H1 (cell line): ENCODE measurements around the gene ANKH. TPM values are rescaled to one million over a fixed set of nuclear protein-coding genes. Genes with fewer than 3 reads are reported as not detected.

Experiments used
- CTCF ChIA-PET: fragments of 300-600 bp; sonication (Branson Sonifier 250); formaldehyde crosslinking; loops from one replicate; lab custom pipeline; 2021; ENCODE audit not compliant: partially characterized antibody; lab: Charles Lee
- POLR2A ChIA-PET: fragments of 300-600 bp; sonication (Branson Sonifier 250); formaldehyde crosslinking; loops from one replicate; lab custom pipeline; 2021; ENCODE audit warnings: inconsistent platforms; ENCODE audit not compliant: partially characterized antibody; lab: Charles Lee
- DNase-seq, 2 experiments: peaks; one replicate each; pipeline versions ENCODE4 v3.0.0 to v3.0.0-alpha.2; 2010 to 2022; ENCODE audit warnings: low spot score in 2 of 2, low read depth in 1 of 2, mixed read lengths in 1 of 2
- FAIRE-seq: peaks from 2 replicates; lab custom pipeline; 2011; peaks lifted over from hg19 to GRCh38; lab: Jason Lieb, UNC
- H2AFZ ChIP-seq: 2 replicates; pipeline ENCODE4 v1.8.1; 2012; ENCODE audit warnings: low read length, inconsistent platforms
- H2AK5ac ChIP-seq: 2 replicates; pipeline ENCODE4 v1.6.1; 2013; ENCODE audit warnings: low read depth, low read length
- H2BK120ac ChIP-seq: replicated peaks from 2 replicates; pipeline ENCODE3; 2013; ENCODE audit warnings: low read depth, low read length, inconsistent platforms
- H2BK12ac ChIP-seq: 2 replicates; pipeline ENCODE4 v1.6.1; 2013; ENCODE audit warnings: low read depth, low read length
- H2BK15ac ChIP-seq: 2 replicates; pipeline ENCODE4 v1.6.1; 2013; ENCODE audit warnings: low read length
- H2BK20ac ChIP-seq: 2 replicates; pipeline ENCODE4 v1.6.1; 2013; ENCODE audit warnings: low read length
- H2BK5ac ChIP-seq: 2 replicates; pipeline ENCODE4 v1.6.1; 2013; ENCODE audit warnings: low read depth, low read length
- H3K14ac ChIP-seq: 2 replicates; pipeline ENCODE4 v1.6.1; 2013; ENCODE audit warnings: inconsistent platforms; ENCODE audit not compliant: insufficient read length
- H3K18ac ChIP-seq: 2 replicates; pipeline ENCODE4 v1.6.1; 2013; ENCODE audit warnings: low read length; ENCODE audit errors: extremely low read depth
- H3K23ac ChIP-seq: 2 replicates; pipeline ENCODE4 v1.6.1; 2013; ENCODE audit warnings: inconsistent platforms; ENCODE audit not compliant: insufficient read length
- H3K23me2 ChIP-seq: 2 replicates; pipeline ENCODE4 v1.6.1; 2013; ENCODE audit warnings: low read depth, low read length
- H3K27ac ChIP-seq: 2 replicates; pipeline ENCODE4 v1.6.1; 2011; ENCODE audit warnings: low read depth, low read length, inconsistent platforms
- H3K27me3 ChIP-seq, 4 experiments: replicated peaks in 1 of 4; 1 replicate in 1 of 4; 2 replicates in 3 of 4; pipeline versions ENCODE4 v1.6.1 to v1.8.1; 2011 to 2013; ENCODE audit warnings: low read length in 3 of 4, mild to moderate bottlenecking in 3 of 4, inconsistent platforms in 2 of 4, mixed read lengths in 2 of 4, moderate library complexity in 1 of 4; ENCODE audit not compliant: control insufficient read depth in 3 of 4, insufficient read depth in 3 of 4; ENCODE audit errors: extremely low read depth in 1 of 4
- H3K36me3 ChIP-seq, 4 experiments: 2 replicates each; pipeline versions ENCODE4 v1.6.1 to v1.8.1; 2011 to 2013; ENCODE audit warnings: mild to moderate bottlenecking in 4 of 4, low read length in 3 of 4, moderate library complexity in 2 of 4, control low read depth in 1 of 4, inconsistent platforms in 1 of 4; ENCODE audit not compliant: insufficient read depth in 4 of 4, control insufficient read depth in 2 of 4
- H3K4ac ChIP-seq: replicated peaks from 2 replicates; pipeline ENCODE3; 2013; ENCODE audit warnings: low read length, low read depth, mixed read lengths, inconsistent platforms; ENCODE audit not compliant: insufficient read length
- H3K4me1 ChIP-seq, 4 experiments: replicated peaks in 1 of 4; 1 replicate in 1 of 4; 2 replicates in 3 of 4; pipeline versions ENCODE4 v1.6.1 to v1.8.1; 2011 to 2013; ENCODE audit warnings: low read length in 3 of 4, inconsistent platforms in 2 of 4, mixed read lengths in 1 of 4; ENCODE audit not compliant: insufficient read depth in 4 of 4, control insufficient read depth in 3 of 4
- H3K4me2 ChIP-seq, 2 experiments: 2 replicates each; pipeline versions ENCODE4 v1.6.1 to v1.8.1; 2011 to 2013; ENCODE audit warnings: low read depth in 2 of 2, low read length in 2 of 2, control low read depth in 1 of 2, inconsistent platforms in 1 of 2, mild to moderate bottlenecking in 1 of 2; ENCODE audit not compliant: insufficient read depth in 1 of 2
- H3K4me3 ChIP-seq, 4 experiments: fragments of 200-600, 300-600 bp in 1 of 4; sonication (generic), shearing (Covaris generic), sonication (Bioruptor Twin) in 1 of 4; 2 replicates each; pipeline versions ENCODE4 v1.5.1 to v1.8.1; 2011 to 2016; ENCODE audit warnings: low read length in 4 of 4, low read depth in 3 of 4, control low read depth in 2 of 4, inconsistent platforms in 2 of 4, mild to moderate bottlenecking in 2 of 4, mixed read lengths in 1 of 4, moderate library complexity in 1 of 4; ENCODE audit not compliant: insufficient read depth in 2 of 4; ENCODE audit errors: extremely low read depth in 1 of 4
- H3K56ac ChIP-seq: replicated peaks from 2 replicates; pipeline ENCODE3; 2013; ENCODE audit warnings: low read depth, mild to moderate bottlenecking, mixed read lengths, low read length, inconsistent platforms; ENCODE audit not compliant: insufficient read length
- H3K79me1 ChIP-seq: 2 replicates; pipeline ENCODE4 v1.6.1; 2013; ENCODE audit warnings: low read depth, low read length, control low read depth
- H3K79me2 ChIP-seq, 2 experiments: 2 replicates each; pipeline versions ENCODE4 v1.6.1 to v1.8.1; 2012 to 2013; ENCODE audit warnings: low read length in 2 of 2, mild to moderate bottlenecking in 2 of 2, inconsistent platforms in 1 of 2; ENCODE audit not compliant: insufficient read depth in 2 of 2, control insufficient read depth in 1 of 2
- H3K9ac ChIP-seq, 4 experiments: replicated peaks in 1 of 4; 1 replicate in 1 of 4; 2 replicates in 3 of 4; pipeline versions ENCODE4 v1.6.1 to v1.8.1; 2011 to 2013; ENCODE audit warnings: low read depth in 3 of 4, low read length in 3 of 4, control low read depth in 2 of 4, mild to moderate bottlenecking in 2 of 4, moderate library complexity in 2 of 4, inconsistent platforms in 1 of 4; ENCODE audit errors: extremely low read depth in 1 of 4
- H3K9me3 ChIP-seq, 2 experiments: 2 replicates each; pipeline versions ENCODE4 v1.6.1 to v1.8.1; 2012 to 2013; ENCODE audit warnings: mild to moderate bottlenecking in 2 of 2, moderate library complexity in 2 of 2, control low read depth in 1 of 2, inconsistent platforms in 1 of 2, low read depth in 1 of 2, low read length in 1 of 2, mixed read lengths in 1 of 2; ENCODE audit not compliant: insufficient read depth in 2 of 2
- H4K20me1 ChIP-seq, 2 experiments: replicated peaks in 1 of 2; 2 replicates each; pipeline versions ENCODE3 to v1.8.1; 2011 to 2013; ENCODE audit warnings: inconsistent platforms in 2 of 2, low read length in 2 of 2, mild to moderate bottlenecking in 1 of 2; ENCODE audit not compliant: insufficient read depth in 2 of 2, control insufficient read depth in 1 of 2
- H4K5ac ChIP-seq: 2 replicates; pipeline ENCODE4 v1.6.1; 2013; ENCODE audit warnings: low read length, low read depth, mixed read lengths, inconsistent platforms; ENCODE audit not compliant: insufficient read length
- H4K8ac ChIP-seq: 2 replicates; pipeline ENCODE4 v1.8.0; 2013; ENCODE audit warnings: mild to moderate bottlenecking, moderate library complexity, low read length, inconsistent platforms; ENCODE audit not compliant: insufficient read depth; ENCODE audit errors: extremely low read depth
- H4K91ac ChIP-seq: replicated peaks from 2 replicates; pipeline ENCODE3; 2013; ENCODE audit warnings: low read length, mixed read lengths, inconsistent platforms; ENCODE audit not compliant: insufficient read length
- CHD1 ChIP-seq: IDR thresholded peaks from 2 replicates; pipeline ENCODE4 v1.6.1; 2012; ENCODE audit warnings: low read depth, low read length, improper control_type of control experiment
- CTBP2 ChIP-seq: IDR thresholded peaks from 2 replicates; pipeline ENCODE4 v1.7.0; 2011; ENCODE audit warnings: borderline replicate concordance, mild to moderate bottlenecking, moderate library complexity, mixed read lengths, low read length; ENCODE audit not compliant: insufficient read depth, insufficient read length
- EGR1 ChIP-seq: IDR thresholded peaks from 2 replicates; pipeline ENCODE4 v1.6.1; 2011; ENCODE audit warnings: low read depth, low read length, borderline replicate concordance
- FOSL1 ChIP-seq: IDR thresholded peaks from 2 replicates; pipeline ENCODE4 v1.6.1; 2011; ENCODE audit warnings: mild to moderate bottlenecking, low read depth, low read length, moderate library complexity; ENCODE audit not compliant: insufficient read depth
- HDAC2 ChIP-seq, 2 experiments: fragments of 300-600 bp in 1 of 2; sonication (generic) in 1 of 2; IDR thresholded peaks; 2 replicates each; pipeline ENCODE4 v1.6.1; 2011 to 2012; ENCODE audit warnings: low read depth in 2 of 2, low read length in 2 of 2, mild to moderate bottlenecking in 2 of 2, moderate library complexity in 2 of 2, borderline replicate concordance in 1 of 2, inconsistent platforms in 1 of 2
- JUND ChIP-seq: IDR thresholded peaks from 2 replicates; pipeline ENCODE4 v1.6.1; 2011; ENCODE audit warnings: mild to moderate bottlenecking, improper control_type of control experiment, low read length
- KDM4A ChIP-seq: IDR thresholded peaks from one replicate; pipeline ENCODE4 v1.7.1; 2012; ENCODE audit warnings: low read depth, mild to moderate bottlenecking, moderate library complexity, low read length, inconsistent platforms; ENCODE audit not compliant: severe bottlenecking
- MAFK ChIP-seq: IDR thresholded peaks from 2 replicates; pipeline ENCODE4 v1.6.1; 2012; ENCODE audit warnings: low read depth, mild to moderate bottlenecking, improper control_type of control experiment, low read length
- POLR2AphosphoS5 ChIP-seq: IDR thresholded peaks from 2 replicates; pipeline ENCODE4 v1.6.1; 2011; ENCODE audit warnings: low read depth, low read length
- SAP30 ChIP-seq: fragments of 300-600 bp; sonication (generic); IDR thresholded peaks from 2 replicates; pipeline ENCODE4 v1.7.1; 2012; ENCODE audit warnings: low read length, moderate library complexity, mild to moderate bottlenecking, inconsistent platforms; ENCODE audit not compliant: insufficient read depth, insufficient replicate concordance
- SP1 ChIP-seq: IDR thresholded peaks from 2 replicates; pipeline ENCODE4 v1.6.1; 2011; ENCODE audit warnings: low read depth, low read length
- WGBS, 2 experiments: shearing (Covaris generic) in 1 of 2; methylation state at CpG; one replicate each; pipeline versions ENCODE4 v1.1.6 to v1.1.7; 2013 to 2015; ENCODE audit warnings: low lambda C conversion rate in 2 of 2, mixed read lengths in 2 of 2, inconsistent platforms in 1 of 2, low coverage in 1 of 2, missing lambda C conversion rate in 1 of 2; ENCODE audit not compliant: insufficient replicate concordance in 2 of 2, insufficient coverage in 1 of 2, insufficient read length in 1 of 2; ENCODE audit errors: extremely low coverage in 1 of 2, missing lambda C conversion rate in 1 of 2; 5-methylcytosine and 5-hydroxymethylcytosine counted together
- polyA plus RNA-seq, 7 experiments: library from polyadenylated mRNA; depleted of rRNA in 3 of 7; stranded (reverse) in 5 of 7; unstranded in 2 of 7; fragments of >200 nt in 5 of 7; fragments of 200-250 nt in 2 of 7; gene quantifications; 1 replicate in 5 of 7; 2 replicates in 1 of 7; 4 replicates in 1 of 7; pipeline versions ENCODE4 v1.2.1 to v1.2.3, GENCODE V29; 2011 to 2013; ENCODE audit warnings: missing spikeins in 2 of 7, mixed read lengths in 2 of 7
- total RNA-seq: library from RNA; stranded (reverse); fragmentation: NEBNext Ultra II Directional; extraction: Animal tissue kit (Norgen Biotek cat#: 25700); gene quantifications from 2 replicates; pipeline ENCODE4 v1.2.1, GENCODE V29; 2021
- TF ChIP-seq, protein P1 (sequence below): IDR thresholded peaks from 2 replicates; pipeline ENCODE4 v1.6.1; 2012; ENCODE audit warnings: inconsistent platforms
- TF ChIP-seq, protein P2 (sequence below): IDR thresholded peaks from 2 replicates; pipeline ENCODE4 v1.6.1; 2011; ENCODE audit warnings: low read depth, mild to moderate bottlenecking, low read length; ENCODE audit not compliant: insufficient read depth

The ANKH gene
- total and polyA plus RNA-seq, 2 of the 8 experiments (the other 6 are each of a cell fraction or from before 2014, with no cell fraction given): 5.3 to 13.0 TPM

DNA sequence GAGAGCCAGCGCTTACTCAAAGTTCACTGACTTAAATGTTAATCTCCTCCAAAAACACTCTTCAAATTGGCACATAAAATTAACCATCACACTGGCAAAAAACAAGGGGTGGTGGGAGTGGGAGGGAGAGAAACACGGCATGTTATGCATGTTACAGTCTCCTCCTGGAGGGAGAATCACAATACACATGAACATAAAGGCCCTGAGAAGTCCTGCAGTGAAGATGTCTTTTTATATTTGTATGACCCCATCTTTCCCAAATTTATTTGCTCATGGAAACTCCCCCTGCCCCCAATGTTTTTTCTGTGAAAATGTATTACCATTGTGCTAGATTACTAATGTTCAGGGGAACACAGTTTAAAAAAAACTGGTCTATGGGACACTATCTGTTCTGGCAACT lies 37.8 kb upstream of the ANKH start:
- no peak overlapping the region for H3K18ac ChIP-seq
- 89% methylated on average over 2 of the region's 2 CpGs; no CpG with 5 or more reads in 1 of the 2 experiments for WGBS, 2 experiments
- no peak overlapping the region for H2BK20ac ChIP-seq
- H3K4me2 ChIP-seq: no peak overlapping the region
- no peak overlapping the region for H3K14ac ChIP-seq
- no peaks in the 10 kb centered on the region for H3K79me1 ChIP-seq
- no peak overlapping the region for H3K23ac ChIP-seq
- ChIA-PET POLR2A (no interaction called here), CTCF (interaction anchor here (0.6 kb wide), 1 partner anchor 10 kb away, joined by 5 read pairs; no protein-coding TSS in a partner anchor)
- H2BK5ac ChIP-seq: no peak overlapping the region
- H3K4me3 ChIP-seq: no peak overlapping the region
- no peak overlapping the region for H4K91ac ChIP-seq
- H2AFZ ChIP-seq: no peak overlapping the region
- FAIRE-seq (no peak), DNase-seq (no peak)
- H3K36me3 ChIP-seq: no peaks in the 10 kb centered on the region
- H3K9ac ChIP-seq: no peak overlapping the region
- H3K27ac ChIP-seq: no peak overlapping the region
- no peak overlapping the region for H2BK15ac ChIP-seq
- no peaks in the 10 kb centered on the region for H3K4me1 ChIP-seq
- no peaks in the 10 kb centered on the region for H3K79me2 ChIP-seq
- H2BK120ac ChIP-seq: no peak overlapping the region
- H4K8ac ChIP-seq: no peak overlapping the region
- H3K4ac ChIP-seq: no peak overlapping the region
- H3K27me3 ChIP-seq: no peaks in the 10 kb centered on the region
- no peaks in the 10 kb centered on the region for H4K20me1 ChIP-seq
- H4K5ac ChIP-seq: no peak overlapping the region
- no peaks in the 10 kb centered on the region for H3K9me3 ChIP-seq
- no peak overlapping the region for H2BK12ac ChIP-seq
- H3K56ac ChIP-seq: no peak overlapping the region
- H3K23me2 ChIP-seq: no peaks in the 10 kb centered on the region
- H2AK5ac ChIP-seq: no peak overlapping the region
- no peak for TF ChIP-seq CHD1
- no peak for TF ChIP-seq SAP30
- TF ChIP-seq CTBP2: no peak
- TF ChIP-seq POLR2AphosphoS5: no peak
- TF ChIP-seq SP1: no peak
- no peak for TF ChIP-seq FOSL1
- no peak for TF ChIP-seq JUND
- TF ChIP-seq HDAC2 (IDR thresholded peaks at IDR 0.05; ENCODE audit: borderline replicate concordance in 1 of 2, low read depth in 2 of 2, low read length in 2 of 2): no peak
- TF ChIP-seq, protein P1, sequence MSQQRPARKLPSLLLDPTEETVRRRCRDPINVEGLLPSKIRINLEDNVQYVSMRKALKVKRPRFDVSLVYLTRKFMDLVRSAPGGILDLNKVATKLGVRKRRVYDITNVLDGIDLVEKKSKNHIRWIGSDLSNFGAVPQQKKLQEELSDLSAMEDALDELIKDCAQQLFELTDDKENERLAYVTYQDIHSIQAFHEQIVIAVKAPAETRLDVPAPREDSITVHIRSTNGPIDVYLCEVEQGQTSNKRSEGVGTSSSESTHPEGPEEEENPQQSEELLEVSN: no peak
- TF ChIP-seq MAFK: no peak
- TF ChIP-seq KDM4A: no peak
- TF ChIP-seq EGR1: no peak
- TF ChIP-seq, protein P2, sequence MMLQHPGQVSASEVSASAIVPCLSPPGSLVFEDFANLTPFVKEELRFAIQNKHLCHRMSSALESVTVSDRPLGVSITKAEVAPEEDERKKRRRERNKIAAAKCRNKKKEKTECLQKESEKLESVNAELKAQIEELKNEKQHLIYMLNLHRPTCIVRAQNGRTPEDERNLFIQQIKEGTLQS: no peak
